HG03280 (cell line): ENCODE measurements around the gene DYSF.

Experiments used
- ATAC-seq: cut with Tn5 transposase; IDR thresholded peaks from one replicate; pipeline ENCODE4 v1.9.1; 2021; ENCODE audit warnings: mild to moderate bottlenecking, moderate library complexity; ENCODE audit not compliant: unreplicated experiment

DYSF gene

DNA sequence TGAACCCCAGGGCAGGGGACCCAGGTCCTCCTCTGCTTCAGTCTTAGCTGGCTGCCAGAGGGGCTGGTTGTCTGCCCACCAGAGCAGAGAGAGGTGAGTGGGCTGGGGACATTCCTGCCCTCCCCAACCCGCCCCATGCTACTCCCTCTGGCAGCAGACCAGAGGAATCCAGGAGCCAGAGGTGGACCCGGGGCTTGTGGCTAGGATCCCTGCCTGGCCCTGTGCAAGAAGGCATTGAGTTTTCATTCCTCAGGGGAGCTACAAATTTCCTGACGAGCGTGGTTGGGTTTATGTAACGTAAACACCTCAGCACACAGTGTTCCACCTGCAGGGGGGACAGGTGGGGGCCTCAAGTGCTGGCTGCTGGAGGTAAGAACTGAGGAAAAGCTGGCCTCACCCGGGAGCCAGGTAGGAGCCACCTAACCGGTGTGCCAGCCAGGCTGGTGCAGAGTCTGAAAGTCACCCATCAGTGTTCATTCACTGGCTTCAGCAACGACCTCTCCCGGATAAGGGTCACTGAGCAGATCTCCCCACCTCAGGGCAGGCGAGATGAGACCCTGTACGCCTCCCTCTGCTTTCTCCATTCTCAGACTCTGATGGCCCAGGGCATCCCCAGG is 246.8 kb downstream of the DYSF start:
- no peak for ATAC-seq

DNA sequence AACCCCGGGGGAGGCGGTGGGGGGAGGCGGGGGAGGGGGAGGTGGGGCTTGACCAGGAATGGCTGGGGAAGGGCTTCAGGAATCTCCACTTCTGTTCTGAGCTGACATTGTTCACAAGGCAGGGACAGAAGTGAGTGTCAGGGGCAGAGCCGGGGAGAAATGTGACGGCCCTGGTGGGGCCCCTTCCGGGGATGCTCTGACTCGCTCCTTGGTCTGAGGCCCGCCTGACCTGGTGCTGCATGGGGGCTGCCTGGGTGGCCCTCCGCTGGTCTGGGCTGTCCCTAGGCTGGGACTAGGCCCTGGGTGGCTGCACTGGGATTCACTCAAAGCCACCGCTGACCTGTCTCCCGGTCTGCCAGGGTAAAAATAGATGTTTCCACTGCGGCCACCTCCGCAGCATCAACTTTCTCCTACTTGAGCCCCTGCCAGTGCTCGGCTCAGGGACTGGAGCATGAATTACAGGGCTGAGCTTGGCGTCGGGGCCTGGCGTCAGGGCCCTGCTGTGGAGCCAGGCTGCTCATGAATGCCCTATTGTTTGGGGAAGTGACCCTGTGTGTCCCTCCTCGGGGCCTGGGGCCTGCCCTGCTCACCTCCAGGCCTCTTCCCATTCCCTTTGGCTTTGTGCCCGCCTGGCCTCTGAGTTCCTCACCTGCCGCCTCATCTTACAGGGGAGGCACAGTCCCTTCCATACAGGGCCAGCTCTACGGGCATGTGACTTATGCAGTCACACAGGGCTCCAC is 247.5 kb downstream of the DYSF start:
- ATAC-seq: no peak

DNA sequence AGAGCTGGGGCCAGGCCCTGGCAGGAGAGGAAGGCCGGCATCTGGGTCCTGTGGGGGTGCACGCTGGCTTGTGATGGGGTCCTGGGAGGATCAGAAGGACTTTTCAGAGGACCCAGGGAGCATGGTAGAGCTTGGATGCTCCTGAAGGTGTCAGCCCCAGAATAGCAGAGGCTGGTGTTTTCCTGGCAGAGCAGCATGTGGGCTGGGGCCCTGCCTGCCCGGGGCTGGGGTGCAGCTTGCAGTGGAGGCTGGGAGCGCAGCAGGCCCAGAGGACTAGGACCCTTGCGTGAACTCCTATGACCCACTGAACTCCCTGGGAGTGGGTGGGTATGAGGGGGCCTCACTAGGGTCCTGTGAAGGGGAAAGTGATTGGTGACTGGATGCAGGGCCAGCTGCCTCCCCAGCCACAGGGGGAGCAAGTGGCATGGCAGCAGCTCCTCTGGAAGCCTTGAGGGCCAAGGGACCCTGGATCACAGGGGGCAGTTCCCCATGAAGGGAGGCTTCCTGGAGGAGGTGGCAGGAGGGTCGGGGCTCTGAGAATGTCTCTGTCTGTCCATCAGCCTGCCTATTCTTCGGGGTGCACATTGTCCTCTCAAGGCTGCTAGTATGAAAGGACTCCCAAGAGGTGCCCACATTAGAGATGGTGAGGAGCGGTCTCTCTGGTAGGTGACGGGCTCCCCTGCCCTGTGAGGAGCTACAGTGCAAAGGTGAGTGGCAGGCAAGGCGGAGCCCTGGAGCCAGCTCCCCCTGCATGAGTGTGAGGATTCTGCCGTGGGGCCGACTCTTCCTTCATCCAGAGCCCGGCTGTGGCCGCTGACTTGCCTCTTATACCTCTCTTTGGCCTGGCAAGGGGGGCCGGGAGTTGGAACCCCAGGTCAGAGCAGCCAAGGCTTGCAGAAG is 249.0 kb downstream of the DYSF start:
- ATAC-seq: no peak

DNA sequence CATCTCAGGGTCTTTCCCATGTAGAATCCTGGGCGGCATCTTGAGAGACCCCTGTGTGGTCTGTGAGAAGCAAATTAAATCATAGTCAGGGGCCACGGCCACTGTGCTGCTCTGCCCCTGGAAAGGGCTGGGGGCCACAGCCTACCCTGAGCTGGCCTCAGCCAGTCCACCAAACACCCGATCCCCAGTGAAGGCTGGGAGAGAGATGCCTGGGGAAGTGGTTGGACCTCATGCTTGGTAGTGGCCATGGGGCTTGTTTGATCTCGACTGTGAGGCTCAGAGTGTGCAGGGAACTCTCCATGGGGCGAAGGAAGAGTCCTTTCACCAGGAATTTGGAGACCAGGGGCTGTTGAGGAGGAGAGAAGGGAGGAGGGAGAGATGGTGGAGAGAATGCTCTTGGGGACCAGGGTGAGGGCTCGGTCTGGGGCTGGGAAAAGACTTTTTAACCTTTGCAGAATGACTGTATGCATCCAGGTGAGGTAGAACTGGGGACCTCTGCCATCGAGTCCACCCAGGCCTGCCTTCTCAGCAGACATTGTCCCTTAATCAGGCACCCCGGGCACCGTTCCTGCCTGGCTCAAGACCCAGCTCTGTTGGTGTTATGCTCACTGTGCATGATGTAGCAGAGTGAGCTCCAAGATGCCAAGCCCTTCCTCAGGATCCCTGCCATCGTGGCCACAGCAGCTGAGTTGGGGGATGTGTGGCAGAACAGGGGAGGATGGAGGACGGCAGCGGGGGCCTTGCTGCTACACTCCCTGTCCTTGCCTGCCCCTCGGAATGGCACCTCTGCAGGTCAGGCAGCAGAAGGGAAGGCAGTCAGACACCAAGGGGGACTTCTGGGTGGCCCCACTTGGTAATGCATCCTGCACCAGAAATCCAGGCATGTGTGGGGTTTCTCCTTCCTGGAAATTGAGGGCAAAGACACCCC is 249.9 kb downstream of the DYSF start:
- no peak for ATAC-seq

DNA sequence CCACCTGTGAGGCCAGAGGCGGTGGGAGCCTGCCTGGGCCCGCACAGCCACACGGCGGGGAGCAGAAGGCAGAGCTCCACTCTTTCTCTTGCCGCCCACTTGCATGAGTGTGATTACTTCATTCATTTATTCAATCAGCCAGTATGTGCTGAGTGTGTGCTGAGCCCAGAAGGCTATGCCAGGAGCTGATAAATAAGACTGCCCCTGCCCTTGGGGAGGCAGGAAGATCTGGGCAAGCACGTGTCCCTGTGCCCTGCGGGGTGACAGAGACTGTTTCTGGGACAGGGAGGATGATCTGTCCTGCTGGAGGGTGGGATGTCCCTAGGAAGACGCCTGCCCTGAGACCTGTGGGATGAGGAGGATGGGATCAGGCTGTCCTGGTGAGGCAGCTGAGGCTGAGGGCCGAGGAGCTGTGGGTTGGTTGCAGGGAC is 250.8 kb downstream of the DYSF start:
- ATAC-seq: no peak

DNA sequence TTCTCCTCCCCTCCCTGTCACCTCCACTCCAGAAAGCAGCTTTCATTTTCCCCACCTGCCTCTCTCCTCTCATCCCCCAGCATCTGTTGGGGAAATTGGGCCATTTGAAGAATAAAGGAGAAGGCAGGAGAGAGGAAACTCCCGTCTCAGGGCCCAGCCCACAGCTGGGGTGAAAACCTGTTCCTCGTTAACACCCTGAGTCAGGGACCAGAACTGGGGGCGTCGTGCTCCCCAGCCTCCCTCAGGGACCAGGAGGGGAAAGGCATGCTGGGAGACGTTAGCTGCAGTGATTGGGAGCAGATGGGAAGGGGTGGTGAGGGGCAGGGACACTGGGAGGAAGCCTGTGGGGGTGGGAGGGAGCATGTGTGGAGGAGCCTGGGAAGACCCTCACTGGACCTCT is 251.3 kb downstream of the DYSF start:
- no peak for ATAC-seq

DNA sequence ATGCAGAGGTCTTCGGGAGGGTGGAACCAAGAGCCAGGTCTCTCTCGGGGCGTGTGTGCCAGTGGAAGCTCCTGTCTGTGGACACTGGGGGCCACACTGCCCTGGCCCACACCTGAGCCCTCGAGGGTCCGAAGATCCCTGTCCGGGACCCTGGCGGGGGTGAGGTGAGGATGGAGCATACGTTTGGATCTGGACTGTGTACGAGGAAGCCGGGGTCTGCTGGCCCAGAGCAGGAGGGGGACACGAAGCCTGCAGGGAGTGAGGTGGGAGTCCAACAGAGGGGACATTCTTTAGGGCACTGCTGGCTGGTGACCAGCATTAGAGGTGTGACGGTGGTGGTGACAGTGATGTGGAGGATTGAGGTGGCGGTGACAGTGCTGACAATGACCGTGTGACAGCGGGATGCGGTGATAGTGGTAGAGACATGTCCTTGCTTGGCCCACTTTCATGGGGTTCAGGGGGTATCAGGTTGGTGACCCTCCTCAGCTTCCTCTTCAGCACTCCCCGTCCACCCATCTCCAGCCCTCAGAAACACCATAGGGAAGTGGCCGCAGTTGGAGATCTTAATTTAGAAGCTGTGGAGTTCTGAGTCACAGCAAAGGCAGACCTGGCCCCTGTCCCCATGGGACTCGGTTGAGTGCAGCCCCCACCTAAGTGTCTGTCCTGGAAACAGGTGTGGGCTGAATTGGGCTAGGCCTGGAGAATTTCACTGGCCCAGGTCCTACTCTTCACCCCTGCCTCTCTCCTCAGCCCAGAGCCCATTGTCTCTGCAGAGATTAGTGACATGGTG is 252.0 kb downstream of the DYSF start:
- no peak for ATAC-seq

DNA sequence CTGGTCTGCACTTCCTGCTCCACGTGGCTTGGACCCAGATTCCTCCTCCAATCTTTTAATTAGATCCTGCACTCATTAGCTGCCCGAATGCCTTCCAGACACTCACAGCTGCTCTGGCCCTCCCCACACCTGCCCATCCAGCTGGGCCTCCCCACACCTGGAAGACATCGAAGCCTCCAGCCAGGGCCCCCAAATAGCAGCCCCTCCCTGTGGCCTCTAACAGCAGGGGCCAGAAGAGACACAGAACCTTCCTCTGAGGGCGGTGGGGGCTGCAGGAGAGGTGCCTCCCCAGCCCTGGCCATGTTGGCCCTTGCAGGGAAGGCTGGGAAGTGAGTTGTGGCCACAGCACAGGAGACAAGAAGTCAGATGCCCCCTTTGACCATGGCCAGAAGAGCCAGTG is 252.8 kb downstream of the DYSF start:
- no peak for ATAC-seq

DNA sequence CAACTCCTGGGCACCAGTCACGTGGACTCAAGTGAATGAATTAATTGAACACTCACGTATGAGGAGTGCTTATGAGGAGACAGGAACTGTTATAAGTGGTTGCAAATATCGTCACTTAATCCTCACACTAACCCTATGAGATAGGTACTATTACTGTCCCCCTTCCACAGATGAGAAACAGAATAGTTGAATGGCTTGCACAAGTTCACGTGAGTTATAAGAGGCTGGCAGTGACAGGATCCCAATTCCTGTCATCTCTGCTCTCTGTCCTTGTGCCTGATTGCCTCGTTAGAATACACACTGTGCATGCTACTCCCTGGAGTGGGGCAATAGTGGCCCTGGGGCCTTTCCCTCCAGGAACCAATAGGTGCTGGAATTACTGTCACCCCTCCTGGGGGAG is 253.5 kb downstream of the DYSF start:
- no peak for ATAC-seq

DNA sequence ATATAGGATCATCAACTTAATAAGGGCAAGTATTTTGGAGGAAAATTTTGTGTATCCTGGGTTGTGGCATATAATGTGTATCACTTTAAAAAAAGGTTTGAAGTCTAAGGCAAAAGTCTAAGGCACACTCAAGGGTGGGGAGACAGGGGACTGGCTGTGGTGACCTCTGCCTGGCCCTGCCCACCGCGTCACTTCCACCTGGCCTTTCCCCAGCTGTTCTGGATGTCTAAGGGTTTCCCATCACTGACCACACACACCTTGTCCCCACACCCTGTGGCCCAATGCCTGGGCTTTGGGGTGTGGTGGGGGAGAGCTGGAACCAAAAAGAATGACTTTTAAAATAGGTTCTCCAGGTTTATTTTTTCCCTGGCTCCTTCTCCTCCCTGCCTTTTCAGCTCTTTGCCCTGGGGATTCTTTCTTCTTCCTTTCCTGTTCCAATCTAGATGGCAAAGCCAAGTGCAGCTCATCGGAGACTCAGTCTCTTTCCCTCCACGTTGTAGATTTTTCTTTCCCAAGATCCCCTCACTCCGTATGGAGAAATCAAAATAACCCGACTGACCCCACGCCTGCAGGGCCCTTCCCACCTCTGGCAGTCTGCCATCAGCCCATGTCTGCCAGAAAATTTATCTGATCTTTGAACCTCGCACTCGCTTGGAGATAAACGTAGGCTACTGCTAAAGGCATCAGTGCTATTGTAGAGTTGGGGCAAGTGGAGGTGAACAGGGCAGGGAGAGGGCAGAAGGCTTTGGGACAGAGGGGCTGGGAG is 257.2 kb downstream of the DYSF start:
- no peak for ATAC-seq

DNA sequence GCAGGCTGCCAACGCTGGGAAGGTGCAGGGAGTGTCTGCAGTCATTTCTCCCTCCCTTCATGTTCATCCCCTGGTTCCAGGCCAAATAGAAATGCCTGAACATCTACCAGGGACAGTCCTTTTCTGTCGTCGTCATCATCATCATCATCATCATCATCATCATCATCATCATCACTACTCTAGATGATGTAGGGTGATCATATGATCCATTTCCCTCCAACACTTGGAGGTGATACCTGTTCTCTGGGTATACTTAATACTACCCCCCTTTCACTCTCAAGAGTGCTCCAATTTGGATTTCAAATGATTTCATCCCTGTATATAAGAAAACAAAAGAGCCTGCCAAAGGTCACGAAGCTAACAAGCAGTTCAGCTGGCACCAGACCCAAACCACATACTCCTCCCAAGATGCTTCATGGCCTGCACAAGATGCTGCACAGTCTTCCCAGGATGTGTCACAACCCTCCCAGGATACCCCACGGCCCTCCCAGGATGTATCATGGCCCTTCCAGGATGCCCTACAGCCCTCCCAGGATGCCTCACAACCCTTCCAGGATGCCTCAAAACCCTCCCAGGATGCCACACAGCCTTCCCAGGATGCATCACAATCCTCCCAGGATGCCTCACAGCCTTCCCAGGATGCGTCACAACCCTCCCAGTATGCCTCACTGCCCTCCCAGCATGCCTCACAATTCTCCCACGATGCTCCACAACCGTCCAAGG is 257.9 kb downstream of the DYSF start:
- ATAC-seq: no peak

DNA sequence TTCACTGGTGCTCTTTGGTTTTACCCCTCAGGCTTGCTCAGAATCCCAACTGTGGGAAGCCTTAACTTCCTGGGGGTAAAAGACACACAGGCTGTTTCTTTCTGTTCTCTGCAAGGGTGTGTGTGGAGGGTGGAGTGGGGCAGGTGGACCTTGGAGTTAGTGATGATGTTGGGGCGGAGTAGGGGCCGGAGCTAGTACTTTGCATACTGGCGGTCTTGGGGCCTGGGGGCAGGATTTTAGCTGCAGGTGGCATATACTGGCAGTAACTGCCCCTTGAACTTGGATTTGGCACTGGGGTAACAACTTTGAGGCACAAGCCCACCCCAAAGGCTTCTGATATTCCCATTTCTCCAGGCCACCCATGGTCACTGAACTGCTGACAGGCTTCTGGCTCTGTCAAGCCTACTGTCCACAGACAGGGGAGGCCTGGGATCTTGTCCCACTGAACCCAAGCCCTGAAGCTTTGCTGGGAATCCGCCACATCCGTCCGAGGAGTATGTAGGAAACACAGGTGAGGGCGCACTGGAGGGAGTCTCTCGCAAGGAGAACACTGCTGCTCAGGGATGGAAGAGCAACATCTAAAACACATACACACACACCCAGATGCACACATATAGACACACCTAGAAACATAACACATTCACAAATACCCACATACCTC is 258.9 kb downstream of the DYSF start:
- no peak for ATAC-seq

DNA sequence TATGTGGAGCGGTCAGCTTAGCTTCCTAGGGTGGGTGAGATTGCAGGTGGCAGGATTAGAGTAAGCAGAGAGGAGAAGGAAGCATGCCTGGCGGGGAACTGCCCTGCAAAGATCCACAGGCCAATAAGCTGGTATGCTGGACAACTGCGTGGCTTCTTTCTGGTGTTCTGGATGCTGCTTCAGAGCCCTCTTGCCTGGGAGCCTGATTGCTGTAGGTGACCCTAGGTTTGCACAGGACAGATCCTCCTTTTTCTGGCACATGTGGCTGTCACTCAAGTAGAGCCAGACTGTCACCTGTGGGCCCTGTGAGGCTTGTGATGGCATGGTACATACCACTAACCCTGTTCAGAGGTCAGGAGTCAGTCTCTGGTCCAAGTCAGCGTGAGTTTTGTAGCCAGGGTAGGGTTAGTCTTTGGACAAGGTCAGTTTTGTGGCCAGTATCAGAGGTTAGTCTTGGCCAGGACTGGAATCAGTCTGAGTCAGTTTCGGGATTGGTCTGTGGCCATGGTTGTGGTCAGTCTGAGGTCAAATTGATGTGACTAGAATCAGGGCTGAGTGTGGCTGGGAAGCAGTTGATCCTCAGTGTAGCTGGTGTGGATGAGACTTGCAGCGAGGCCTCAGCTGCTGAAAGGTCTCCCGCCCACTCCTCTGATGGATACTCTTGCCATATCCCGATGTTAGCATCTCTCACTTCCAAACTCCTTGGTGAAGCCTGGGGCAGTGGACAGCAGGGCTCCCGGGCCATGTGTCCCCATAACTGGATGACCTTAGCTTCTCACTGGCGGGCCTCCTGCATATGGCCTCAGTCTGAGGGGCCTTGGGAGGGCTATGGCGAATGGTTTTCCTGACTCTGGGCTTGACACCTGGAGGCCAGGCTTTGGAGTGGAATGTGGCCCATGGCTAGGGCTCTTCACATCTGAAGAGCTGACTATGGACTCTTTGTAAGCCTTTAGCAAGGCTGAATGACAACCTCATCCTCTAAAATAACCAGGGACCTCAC is 260.5 kb downstream of the DYSF start:
- no peak for ATAC-seq

DNA sequence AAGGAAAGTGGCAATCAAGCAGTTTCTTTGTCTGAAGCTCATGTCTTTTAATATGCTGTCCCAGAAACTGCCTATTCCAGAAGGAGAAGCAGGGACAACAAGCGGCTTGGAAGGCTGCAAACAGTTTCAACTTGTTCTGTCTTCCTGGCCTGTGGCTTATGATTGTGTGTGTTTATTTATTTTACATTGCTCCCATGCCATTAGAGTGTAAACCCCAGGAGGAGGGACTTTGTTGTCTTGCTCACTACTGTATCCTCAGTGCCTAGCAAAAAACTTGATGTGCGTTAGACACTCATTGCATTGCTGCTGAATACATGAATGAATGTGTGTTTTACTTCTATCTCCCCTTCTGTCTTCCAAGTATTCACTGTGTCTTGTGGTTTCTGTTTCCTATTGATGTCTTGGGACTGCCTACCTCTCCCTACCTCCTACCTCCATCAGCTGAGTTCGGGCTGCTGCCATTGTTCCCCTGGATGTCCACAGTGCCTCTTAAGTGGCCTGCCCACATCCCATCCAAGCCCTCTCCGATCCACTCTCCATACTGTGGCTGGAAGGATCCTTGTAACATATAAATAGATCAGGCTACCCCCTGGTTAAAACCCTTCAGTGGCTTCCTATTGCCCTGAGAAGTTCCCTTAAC is 261.4 kb downstream of the DYSF start:
- no peak for ATAC-seq

DNA sequence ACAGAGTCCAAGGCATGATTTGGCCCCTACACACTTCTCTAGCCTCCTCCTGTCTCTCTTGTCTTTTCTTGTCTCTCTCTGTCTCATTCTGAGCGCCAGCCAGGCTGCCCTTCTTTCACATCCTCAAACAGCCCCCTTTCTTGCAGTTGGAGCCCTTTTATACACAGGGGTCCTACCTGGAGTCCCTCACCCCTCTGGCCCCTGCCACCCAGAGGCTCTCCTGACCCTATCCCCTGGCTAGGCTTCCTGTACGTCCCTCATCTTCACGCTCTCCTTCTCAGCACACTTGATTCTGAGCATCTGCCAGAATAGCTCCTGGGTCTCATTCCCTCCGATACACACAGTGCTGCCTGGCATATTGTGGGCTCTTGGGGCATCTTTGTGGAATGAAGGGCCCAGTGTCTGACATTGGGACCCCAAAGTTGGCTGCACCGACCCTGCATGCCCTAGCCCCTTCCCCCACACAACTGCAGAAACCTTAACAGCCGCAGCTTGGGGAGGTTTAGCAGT is 261.9 kb downstream of the DYSF start:
- no peak for ATAC-seq
